Erythroblast (primary cell): Measurements from ENCODE around the gene ITPK1.

Experiments
- GATA1 ChIP-seq: IDR thresholded peaks from 2 replicates; pipeline ENCODE4 v1.6.1; 2011; ENCODE audit warnings: low read depth, mild to moderate bottlenecking, control low read depth, low read length, moderate library complexity
- POLR2A ChIP-seq: IDR thresholded peaks from 2 replicates; pipeline ENCODE4 v1.6.1; 2011; ENCODE audit warnings: mild to moderate bottlenecking, low read length

DNA sequence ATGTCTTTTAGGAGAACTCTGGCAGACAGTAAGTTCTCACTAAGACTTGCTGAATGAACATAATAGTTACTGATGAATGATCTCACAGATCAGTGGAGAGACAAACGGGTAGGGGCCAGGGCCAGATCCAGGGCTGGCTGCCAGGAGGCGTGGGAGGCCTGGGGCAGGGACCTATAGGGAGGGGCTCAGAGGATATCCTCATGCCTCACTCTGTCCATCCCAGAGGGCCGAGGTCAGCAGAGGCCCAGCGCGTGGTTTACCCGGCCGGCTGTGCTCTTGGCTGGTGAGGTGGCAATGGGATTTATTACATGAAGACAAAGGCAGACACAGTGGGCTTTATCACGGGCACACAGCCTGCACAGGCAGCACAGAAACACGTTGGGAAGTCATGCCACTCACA lies 107.3 kb downstream of the ITPK1 start:
- TF ChIP-seq POLR2A: no peak
- TF ChIP-seq GATA1: no peak
